Activated naive CD4-positive, alpha-beta T cell (primary cell): ENCODE data around the gene CRLF3.
"Not testable (repeated sequence)": the region's sequence is repeated elsewhere in the genome, so short reads cannot be mapped to it uniquely, and the experiment has no call there.

Source experiments
- DNase-seq, 4 experiments: peaks; one replicate each; lab custom pipeline; 2025; lab: John Stamatoyannopoulos, UW

The CRLF3 gene

DNA sequence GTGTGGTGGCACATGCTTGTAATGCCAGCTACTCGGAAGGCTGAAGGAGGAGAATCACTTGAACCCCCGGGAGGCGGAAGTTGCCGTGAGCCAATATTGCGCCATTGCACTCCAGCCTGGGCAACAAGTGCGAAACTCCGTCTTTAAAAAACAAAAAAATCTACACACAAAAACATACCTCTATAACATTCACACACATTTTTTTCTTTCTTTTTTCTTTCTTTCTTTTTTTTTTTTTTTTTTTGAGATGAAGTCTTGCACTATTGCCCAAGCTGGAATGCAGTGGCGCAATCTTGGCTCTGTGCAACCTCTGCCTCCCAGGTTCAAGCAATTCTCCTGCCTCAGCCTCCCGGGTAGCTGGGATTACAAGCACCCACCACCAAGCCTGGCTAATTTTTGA, 9.6 kb downstream of the CRLF3 start:
- DNase-seq = not testable (repeated sequence)

DNA sequence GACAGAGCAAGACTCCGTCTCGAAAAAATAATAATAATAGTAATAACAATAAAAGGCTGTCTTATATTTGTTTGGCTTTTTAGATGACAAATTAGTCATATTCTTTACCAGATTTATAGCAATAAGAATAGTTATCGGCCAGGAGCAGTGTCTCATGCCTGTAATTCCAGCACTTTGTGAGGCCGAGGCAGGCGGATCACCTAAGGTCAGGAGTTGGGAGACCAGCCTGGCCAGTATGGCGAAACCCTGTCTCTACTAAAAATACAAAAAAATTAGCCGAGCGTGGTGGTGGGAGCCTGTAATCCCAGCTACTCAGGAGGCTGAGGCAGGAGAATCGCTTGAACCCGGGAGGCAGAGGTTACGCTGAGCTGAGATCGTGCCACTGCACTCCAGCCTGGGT, 10.3 kb downstream of the CRLF3 start:
- not testable (repeated sequence) for DNase-seq

DNA sequence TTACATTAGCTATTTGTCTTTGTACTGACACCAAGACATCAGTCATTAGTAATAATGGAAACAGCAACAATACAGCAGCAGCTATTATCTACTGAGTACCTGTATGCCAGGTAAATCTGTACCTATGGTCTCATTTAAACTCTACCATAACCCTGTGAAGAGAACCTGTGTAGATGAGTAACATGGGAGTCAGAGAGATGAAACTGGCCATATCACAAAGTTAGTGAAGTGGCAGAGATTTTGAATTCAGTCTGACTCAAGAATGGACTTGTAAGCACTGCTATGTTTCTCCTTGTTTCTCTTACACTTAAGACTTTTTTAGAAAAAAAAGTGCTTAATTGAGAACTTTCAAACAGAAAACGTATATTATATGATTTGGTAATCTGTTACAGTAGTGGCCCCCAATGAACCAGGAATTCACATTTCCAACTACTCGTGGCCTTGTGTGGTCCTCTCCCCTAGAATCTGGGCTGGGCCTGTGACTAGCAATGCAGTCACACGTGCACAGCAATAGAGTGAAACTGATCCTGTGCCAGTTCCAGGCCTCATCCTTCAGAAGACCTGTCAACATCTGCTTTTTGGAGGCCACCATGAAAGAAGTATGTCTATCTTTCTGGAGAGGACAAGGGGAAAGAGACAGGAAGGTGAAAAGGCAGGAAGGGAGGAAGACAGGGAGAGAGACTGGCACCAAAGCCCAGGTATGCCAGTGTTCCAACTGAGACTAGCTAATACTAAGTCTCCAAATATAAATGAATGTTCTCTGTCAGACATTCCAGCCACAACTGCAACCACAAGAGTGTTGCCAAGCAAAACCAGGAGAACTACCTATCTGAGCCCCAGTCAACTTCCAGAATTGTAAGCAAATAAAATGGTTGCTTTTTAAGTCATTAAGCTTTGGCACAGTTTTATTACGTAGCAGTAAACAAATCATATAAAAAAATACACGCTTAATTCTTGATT, 12.0 kb downstream of the CRLF3 start:
- no peak for DNase-seq

DNA sequence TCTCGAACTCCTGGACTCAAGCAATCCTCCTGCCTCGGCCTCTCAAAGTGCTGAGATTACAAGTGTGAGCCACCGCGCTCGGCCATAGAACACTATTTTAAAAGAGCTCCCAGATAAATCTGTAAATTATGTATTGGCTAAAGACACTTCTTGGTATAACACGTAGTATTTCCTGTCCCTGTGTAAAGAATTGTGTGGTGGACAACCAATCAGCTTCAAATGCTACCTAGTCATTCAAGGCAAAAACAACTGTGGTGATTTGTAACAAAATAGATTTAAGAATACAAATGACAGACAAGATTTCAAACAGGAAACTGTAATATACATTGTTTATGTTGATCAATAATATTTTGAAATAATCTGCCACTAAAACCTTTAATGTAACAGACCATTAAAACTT, 14.6 kb downstream of the CRLF3 start:
- no peak for DNase-seq

DNA sequence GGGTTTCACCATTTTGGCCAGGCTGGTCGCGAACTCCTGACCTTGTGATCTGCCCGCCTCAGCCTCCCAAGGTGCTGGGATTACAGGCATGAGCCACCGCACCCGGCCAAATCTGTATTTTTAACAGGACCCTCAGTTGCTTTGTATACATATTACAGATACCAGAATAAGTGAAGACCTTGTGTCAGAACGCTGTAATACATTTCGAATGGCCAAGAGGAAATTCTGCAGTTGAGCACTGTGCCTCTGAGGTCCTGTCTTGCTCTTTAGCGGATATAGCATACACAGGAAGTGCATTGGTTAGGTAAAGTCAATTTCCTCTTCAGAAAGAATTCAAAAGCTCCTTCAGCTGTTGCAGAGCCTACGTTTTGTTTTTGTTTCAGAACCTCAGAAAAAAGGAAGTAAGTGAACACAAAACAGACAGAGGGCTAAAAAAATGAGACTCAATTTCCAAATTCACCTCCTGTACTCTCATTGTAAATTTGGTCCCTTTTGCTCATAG, 15.7 kb downstream of the CRLF3 start:
- DNase-seq = no peak

DNA sequence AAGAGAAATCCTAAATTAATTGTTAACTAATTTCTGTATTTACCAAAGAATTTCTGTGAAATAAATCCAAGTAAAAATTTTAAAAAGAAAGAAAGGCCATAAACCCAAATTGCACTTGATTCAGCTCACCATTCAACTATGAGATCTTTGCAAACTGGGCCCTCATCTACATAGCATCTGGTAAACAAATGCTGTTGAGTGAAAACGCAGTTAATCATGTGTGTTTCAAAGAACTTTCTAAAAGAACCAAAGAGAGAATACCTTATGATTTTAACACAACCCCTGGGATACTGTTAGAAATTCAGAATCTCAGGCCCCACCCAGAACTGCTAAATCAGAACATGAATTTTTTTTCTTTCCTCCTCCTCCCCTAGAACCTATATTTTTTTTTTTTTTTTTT, 16.6 kb downstream of the CRLF3 start:
- DNase-seq = no peak

DNA sequence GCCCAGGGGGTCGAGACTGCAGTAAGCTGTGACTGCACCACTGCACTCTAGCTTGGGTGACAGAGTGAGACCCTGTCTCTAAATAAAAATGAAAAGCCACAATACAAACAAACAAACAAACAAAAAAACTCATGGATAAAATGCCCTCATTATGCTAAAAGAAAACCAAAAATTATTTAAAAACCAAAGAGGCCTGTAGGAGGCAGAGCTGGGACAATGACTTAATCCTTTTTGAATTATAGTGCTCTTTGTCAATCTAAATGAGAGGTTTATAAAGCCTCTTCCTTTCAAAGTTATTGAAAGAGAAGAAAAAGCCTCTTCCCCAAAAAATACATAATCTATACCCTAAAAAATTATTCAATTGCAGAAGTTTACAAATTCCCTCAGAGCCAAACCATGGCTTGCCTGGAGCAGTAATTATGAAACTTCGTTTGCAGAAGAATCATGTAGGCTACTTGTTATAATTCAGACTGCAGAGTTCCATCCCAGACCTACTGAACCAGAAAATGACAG, 18.5 kb downstream of the CRLF3 start:
- DNase-seq = no peak

DNA sequence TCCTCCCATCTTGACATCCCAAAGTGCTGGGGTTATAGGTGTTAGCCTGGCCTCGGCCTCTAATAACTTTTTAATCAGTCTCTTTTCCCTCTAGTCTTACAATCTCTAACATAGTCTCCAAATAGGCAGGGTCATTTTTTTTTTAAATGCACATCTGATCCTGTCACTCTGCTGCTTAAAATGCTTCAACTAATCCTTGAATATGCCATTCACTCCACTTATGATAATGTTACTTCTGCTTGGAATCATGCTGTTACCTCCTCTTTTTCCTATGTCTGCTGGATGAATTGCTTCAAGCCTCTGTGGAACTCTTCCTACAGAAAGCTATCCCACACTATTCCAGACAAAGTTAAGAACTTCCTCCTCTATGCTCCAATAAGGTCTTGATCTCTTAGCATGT, 22.8 kb downstream of the CRLF3 start:
- DNase-seq = no peak

DNA sequence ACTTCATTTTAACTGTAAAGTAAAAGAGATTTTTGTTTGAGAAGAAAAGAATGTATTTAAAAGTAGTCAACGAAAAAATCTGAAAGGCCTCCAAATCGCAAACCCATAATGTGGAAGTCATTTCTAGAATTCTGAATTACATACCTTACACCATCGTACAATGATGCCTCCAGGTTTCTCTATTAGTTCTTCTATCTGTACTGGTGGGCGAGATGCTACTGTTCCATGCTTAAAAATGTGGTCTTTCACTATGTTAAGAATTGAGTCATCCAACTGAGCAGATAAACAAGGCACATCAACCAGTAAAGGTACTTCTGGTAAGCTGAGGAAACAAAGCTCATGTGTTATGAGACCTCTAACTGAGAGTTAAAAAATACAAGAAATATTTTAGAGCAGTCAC, 28.5 kb downstream of the CRLF3 start:
- no peak for DNase-seq

DNA sequence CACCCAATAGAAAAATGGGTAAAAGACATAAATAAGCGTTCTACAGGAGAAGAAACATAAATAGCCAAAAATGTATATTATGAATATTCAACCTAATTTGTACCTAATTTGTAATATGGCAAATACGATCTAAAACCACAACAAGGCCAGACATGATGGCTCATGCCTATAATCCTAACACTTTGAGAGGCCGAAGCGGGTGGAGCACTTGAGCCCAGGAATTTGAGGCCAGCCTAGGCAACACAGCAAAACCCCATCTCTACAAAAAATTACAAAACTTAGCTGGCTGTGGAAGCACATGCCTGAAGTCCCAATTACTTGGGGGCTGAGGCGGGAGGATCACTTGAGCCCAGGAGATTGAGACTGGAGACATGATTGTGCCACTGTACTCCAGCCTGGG, 30.1 kb downstream of the CRLF3 start:
- no peak for DNase-seq

DNA sequence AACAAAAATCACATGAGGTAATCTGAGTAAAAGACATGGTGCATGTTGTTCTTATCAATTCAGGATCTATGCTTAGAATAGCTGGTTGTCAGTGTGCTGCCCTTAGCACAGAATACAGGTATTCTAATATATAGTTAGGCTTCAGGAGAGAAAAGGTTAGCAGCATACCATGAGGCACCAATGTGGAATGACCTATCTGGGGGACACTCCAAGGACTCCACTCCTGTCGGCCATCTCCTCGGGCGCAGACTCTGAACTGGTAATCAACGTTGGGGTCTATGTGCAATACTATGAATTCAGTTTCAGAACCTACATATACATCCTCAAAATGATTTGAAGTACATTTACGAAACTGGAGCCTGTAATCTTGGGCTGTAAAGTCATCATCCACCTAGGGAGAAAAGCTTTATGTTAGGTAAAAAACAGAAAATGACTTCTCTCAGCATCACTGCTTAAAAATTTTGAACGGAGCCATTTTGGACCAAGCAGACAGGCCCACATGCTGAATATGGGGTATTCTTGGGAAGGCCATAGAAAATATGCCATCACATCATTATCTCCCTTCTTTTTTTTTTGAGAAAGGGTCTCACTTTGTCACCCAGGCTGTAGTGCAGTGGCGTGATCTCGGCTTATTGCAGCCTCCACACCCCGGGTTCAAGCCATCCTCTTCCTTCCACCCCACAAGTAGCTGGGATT, 31.1 kb downstream of the CRLF3 start:
- no peak for DNase-seq

DNA sequence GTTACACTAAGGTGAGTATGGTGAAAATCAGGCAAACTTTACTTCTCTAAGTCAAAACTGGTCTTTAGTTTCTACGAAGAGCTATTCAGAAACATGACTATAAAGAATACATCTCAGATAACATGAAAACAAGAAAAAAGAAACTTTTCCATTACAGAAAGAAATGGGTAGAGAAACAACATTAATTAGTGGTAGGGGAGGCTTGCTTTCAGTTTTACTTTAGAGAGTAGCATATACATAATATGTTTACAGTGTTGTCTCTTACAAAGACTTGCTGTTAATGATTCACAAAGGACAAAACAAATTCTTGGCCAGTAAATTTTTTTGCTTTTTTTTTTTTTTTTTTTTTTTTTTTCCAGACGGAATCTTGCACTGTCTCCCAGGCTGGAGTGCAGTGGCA, 34.2 kb downstream of the CRLF3 start:
- no peak for DNase-seq

DNA sequence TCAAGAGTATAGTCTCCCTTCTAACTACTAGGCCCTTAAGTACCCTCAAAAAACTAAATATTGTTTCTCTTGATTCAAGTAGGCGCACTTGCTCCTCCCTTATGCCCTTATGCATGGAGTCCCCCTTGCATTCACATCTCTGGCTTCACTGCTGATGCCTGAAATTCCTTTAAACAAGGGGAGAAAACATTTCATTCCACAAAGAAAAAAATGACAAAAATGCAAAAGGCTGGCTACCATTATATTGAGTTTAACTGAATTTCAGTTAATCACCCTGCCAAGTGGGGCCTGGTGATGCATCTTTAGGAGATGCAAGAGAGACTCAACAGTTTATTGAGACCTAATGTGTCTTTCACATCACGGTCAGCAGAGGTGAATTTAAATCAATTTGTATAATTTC, 35.6 kb downstream of the CRLF3 start:
- DNase-seq = no peak

DNA sequence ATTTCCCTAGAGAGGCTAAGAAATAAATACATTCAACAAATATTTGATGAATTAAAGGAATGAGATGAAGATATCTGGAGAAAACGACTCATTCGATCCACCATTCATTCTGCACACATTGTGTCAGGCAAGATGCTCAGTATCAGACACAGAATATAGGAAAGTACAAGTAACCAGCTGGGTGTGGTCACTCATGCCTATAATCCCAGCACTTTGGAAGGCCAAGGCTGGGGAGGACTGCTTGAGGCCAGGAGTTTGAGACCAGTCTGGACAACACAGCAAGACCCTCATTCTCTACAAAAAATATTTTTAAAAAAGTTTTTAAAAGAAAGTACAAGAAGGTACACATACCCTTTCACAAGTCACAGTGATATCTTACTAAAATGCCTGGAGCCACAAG, 42.3 kb downstream of the CRLF3 start:
- no peak for DNase-seq

DNA sequence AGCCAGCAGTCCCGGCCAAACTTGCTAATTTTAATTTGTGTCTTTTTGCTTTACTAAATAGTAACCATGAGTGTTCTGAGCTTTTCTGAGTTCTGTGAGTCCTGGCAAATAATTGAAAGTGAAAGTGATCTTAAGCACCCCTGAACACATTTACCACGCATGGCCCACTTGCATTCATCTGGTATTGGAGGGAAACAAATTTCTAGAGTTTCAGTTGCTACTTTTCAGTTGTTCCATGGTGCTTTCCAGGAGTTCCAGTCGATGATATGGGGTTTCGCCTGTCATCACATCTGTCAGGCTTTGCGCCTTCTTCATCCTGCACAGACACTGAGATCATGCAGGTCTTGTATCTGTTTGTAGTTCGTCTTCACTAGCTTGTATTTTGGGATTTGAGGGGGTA, 44.1 kb downstream of the CRLF3 start:
- no peak for DNase-seq

DNA sequence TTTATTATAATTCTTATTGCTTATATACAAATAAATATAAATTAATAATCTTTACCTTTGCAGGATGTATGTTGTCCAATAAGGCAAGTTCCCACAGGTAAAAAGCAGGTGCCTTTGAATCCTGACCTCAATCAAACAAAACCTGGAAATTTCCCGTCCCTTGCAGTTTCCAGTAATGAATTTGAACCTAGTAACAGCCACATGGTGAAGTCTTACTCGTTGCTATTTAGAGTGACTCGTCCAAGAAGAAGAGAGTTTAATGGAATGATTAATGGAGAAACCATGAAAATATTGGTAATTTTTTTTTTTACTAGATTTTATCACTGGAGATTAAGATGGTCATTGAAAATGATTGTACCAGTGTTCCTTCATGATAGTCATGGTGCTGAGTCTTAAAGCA, 55.7 kb downstream of the CRLF3 start:
- not testable (repeated sequence) for DNase-seq

DNA sequence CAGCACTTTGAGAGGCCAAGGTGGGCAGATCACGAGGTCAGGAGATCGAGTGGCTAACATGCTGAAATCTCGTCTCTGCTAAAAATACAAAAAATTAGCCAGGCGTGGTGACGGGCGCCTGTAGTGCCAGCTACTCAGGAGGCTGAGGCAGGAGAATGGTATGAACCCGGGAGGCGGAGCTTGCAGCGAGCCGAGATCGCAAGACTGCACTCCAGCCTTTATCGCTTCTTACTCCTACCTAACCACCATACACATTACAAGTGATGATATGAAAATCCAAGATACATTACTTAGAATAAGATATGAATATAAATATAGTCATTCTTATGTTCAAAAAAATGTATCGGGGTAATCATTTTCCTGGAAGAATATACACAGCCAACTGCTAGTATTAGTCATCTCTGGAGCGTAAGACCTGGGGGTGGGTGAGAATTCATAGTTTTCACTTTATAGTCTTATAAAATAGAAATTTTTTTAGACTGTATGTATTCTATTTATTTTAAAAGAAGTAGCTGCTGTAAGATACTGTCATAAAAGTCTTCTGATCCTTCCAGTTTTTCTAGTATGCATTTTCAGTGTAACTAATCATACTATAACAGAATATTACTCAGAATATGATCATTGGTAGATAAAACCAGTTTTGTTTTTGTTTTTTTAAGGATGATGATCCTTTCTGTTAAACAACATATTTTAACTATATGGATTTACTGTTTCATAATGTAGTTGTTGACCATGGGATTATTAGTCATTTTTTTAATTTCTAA, 56.7 kb downstream of the CRLF3 start:
- not testable (repeated sequence) for DNase-seq

DNA sequence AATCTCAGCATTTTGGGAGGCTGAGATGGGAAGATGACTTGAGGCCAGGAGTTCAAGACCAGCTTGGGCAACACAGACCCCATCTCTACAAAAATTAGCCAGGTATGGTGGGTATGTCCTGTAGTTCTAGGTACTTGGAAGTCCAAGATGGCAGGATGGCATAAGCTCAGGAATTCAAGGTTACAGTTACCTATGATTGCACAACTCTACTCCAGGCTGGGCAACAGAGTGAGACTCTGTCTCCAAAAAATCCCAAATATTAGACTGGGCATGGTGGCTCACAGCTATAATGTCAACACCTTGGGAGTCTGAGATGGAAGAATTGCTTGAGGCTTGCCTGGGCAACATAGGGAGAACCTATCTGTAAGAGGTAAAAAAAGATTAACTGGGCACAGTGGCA, 63.4 kb downstream of the CRLF3 start:
- DNase-seq = no peak

DNA sequence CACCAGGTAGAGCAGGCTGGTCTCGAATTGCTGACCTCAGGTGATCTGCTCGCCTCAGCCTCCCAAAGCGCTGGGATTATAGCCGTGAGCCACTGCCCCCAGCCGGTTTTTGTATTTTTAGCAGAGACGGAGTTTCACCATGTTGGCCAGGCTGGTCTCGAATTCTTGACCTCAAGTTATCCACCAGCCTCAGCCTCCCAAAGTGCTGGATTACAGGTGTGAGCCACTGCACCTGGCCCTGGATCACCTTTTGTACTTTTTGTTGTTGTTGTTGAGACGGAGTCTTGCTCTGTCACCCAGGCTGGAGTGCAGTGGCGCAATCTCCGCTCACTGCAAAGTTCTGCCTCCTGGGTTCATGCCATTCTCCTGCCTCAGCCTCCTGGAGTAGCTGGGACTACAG, 71.2 kb downstream of the CRLF3 start:
- not testable (repeated sequence) for DNase-seq

DNA sequence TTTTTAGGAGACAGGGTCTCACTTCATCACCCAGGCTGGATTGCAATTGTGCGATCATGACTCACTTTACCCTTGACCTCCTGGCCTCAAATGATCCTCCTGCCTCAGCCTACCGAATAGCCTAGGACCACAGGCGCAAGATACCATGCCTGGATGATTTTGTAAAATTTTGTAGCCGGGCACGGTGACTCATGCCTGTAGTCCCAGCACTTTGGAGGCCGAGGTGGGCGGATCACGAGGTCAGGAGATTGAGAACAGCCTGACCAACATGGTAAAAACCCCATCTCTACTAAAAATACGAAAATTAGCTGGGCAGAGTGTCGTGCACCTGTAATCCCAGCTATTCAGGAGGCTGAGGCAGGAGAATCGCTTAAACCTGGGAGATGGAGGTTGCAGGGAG, 73.5 kb downstream of the CRLF3 start:
- not testable (repeated sequence) for DNase-seq

DNA sequence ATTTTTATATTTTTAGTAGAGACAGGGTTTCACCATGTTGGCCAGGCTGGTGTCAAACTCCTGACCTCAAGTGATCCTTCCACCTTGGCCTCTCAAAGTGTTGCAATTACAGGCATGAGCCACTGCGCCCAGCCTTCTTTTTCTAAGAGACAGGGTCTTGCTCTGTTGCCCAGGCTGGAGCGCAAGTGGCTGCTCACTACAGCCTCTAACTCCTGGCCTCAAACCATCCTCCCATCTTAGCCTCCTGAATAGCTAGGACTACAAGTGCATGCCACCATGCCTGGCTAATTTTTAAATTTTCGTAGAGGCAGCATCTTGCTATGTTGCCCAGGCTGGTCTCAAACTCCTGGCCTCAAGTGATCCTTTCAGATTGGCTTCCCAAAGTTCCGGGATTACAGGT, 76.9 kb downstream of the CRLF3 start:
- DNase-seq = not testable (repeated sequence)

DNA sequence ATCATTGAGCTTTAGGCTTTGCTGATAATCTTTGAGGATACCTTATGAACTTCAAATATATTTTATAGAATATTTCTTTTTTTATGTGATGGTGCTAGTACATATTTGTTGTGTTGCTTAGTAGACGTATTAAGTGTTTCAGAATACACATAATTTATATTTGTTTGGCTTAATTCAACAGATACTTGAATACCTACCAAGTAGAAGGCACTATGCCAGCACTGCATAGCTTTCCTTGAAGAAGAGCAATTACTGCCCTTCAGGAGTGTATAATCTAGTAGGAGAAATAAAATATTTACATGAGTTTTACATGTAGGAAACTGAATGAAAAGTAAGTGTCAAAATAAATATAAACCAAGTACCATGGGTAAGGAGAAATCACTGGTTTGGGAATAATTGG, 81.8 kb downstream of the CRLF3 start:
- DNase-seq = not testable (repeated sequence)
